ENCODE results near the gene SLC35A5. TPM values are rescaled to one million over a fixed set of nuclear protein-coding genes. Genes with fewer than 3 reads are reported as not detected.
"Not testable (repeated sequence)": the region's sequence is repeated elsewhere in the genome, so short reads cannot be mapped to it uniquely, and the experiment has no call there.

The SLC35A5 gene
- total RNA-seq, result 10 to 100 TPM in 2 of 4 donors, 1 to 10 TPM in 2; 9.3 to 12.6 (median 10.5) TPM
- 10 to 100 TPM in 2 of 3 donors, 1 to 10 TPM in 1; 7.1 to 15.4 (median 13.0) TPM for polyA plus RNA-seq
- long read RNA-seq, donor 1, full-length matches to known transcripts, result 4 of 7 reads
- long read RNA-seq, donor 1, partial matches to known transcripts, result 2 of 7 reads
- long read RNA-seq, donor 1, other reads (novel, unspliced or antisense), result 1 of 7 reads
- long read RNA-seq, donor 2, full-length matches to known transcripts, result 13 of 21 reads
- long read RNA-seq, donor 2, partial matches to known transcripts, result 5 of 21 reads
- long read RNA-seq, donor 2, other reads (novel, unspliced or antisense), result 3 of 21 reads

- DNase-seq, result peak; percentile 99
- Histone ChIP-seq H3K4me3 (peak within 1 kb of the TSS; percentile 81), H3K4me1 (peaks cover 30% of the 10 kb centered on the region), H3K27me3 (ENCODE audit: insufficient read depth in 3 of 3, low read length in 2 of 3) (no peaks in the 10 kb centered on the region), H3K9me3 (no peaks in the 10 kb centered on the region), H3K36me3 (ENCODE audit: insufficient read depth in 1 of 2, low read depth in 1 of 2) (peaks cover 0 to 27% of the 10 kb centered on the region in 2 donors), H3K27ac (peak within 1 kb of the TSS; percentile 94)
- TF ChIP-seq CTCF (IDR thresholded peaks at IDR 0.05), result no peak
- intact Hi-C loops (cut with DNase I), result loop anchor here in 1 of 2 donors (10.0 kb wide), 1 partner anchor 423 kb away; no protein-coding TSS in a partner anchor
- peak; percentile 96 to 98 (median 98) for ATAC-seq
- WGBS, 3 donors, result 0 to 1% (median 0%) methylated on average over 47 to 58 of the region's 58 CpGs
These were observed at the start of gene SLC35A5, which contains the start of gene ATG3 for GRCh38 chr3:112561734-112562529. TSS of gene SLC35A5 (plus strand) at chr3:112562045. CDS start at chr3:112563404, 1,359 bp downstream. TSS of gene ATG3 (minus strand) at chr3:112561962. CDS start at chr3:112561528, 434 bp downstream.

GRCh38 chr3:112512320-112512719 lies 49.5 kb upstream of the SLC35A5 start:
- Histone ChIP-seq H3K9me3 (no peaks in the 10 kb centered on the region), H3K36me3 (ENCODE audit: insufficient read depth in 1 of 2, low read depth in 1 of 2) (no peaks in the 10 kb centered on the region), H3K27me3 (ENCODE audit: insufficient read depth in 3 of 3, low read length in 2 of 3) (no peaks in the 10 kb centered on the region), H3K4me1 (no peaks in the 10 kb centered on the region), H3K27ac (no peak overlapping the region), H3K4me3 (no peak overlapping the region)
- DNase-seq (no peak), ATAC-seq (no peak)
- intact Hi-C loops (cut with DNase I), result loop anchor here in 1 of 2 donors (10.0 kb wide), 1 partner anchor 188 kb away; no protein-coding TSS in a partner anchor
- no peak for TF ChIP-seq CTCF (IDR thresholded peaks at IDR 0.05)

GRCh38 chr3:112514527-112515128 lies 47.2 kb upstream of the SLC35A5 start:
- H3K9me3 ChIP-seq, result no peaks in the 10 kb centered on the region
- no peaks in the 10 kb centered on the region for H3K36me3 ChIP-seq (ENCODE audit: insufficient read depth in 1 of 2, low read depth in 1 of 2)
- no peaks in the 10 kb centered on the region for H3K4me1 ChIP-seq
- H3K27me3 ChIP-seq (ENCODE audit: insufficient read depth in 3 of 3, low read length in 2 of 3), result no peaks in the 10 kb centered on the region
- H3K27ac ChIP-seq, result no peak overlapping the region
- intact Hi-C loops (cut with DNase I), result loop anchor here in 1 of 2 donors (10.0 kb wide), 1 partner anchor 190 kb away; no protein-coding TSS in a partner anchor
- no peak for DNase-seq
- no peak for TF ChIP-seq CTCF (IDR thresholded peaks at IDR 0.05)
- H3K4me3 ChIP-seq, result no peak overlapping the region
- ATAC-seq, result no peak
- 61 to 71% (median 62%) methylated on average over 2 of the region's 2 CpGs for WGBS, 3 donors

GRCh38 chr3:112518970-112519369 lies 42.9 kb upstream of the SLC35A5 start:
- not testable (repeated sequence) for H3K36me3 ChIP-seq (ENCODE audit: insufficient read depth in 1 of 2, low read depth in 1 of 2); ATAC-seq; H3K4me1 ChIP-seq; DNase-seq; H3K27ac ChIP-seq; H3K4me3 ChIP-seq; H3K9me3 ChIP-seq; H3K27me3 ChIP-seq (ENCODE audit: insufficient read depth in 3 of 3, low read length in 2 of 3)
- 63 to 73% (median 66%) methylated on average over 3 of the region's 3 CpGs for WGBS, 3 donors
- intact Hi-C loops (cut with DNase I), result loop anchor here in 1 of 2 donors (10.0 kb wide), 1 partner anchor 194 kb away; no protein-coding TSS in a partner anchor

All from psoas muscle (tissue), 8 donors.